NCI-H774 (cell line): Measurements from ENCODE around the gene SPIN2B.
A peak's percentile ranks its signal among the peaks of the same experiment; 100 is the strongest.
"Not testable (repeated sequence)": the region's sequence is repeated elsewhere in the genome, so short reads cannot be mapped to it uniquely, and the experiment has no call there.

ENCODE experiments used
- DNase-seq: peaks from one replicate; lab custom pipeline; 2025; lab: John Stamatoyannopoulos, UW

Gene SPIN2B

GRCh38 chrX:57121162-57121755 lies at the start of gene SPIN2B:
Gene SPIN2B (minus strand): TSS chrX:57121548.
- DNase-seq, result peak; percentile 63

DNA sequence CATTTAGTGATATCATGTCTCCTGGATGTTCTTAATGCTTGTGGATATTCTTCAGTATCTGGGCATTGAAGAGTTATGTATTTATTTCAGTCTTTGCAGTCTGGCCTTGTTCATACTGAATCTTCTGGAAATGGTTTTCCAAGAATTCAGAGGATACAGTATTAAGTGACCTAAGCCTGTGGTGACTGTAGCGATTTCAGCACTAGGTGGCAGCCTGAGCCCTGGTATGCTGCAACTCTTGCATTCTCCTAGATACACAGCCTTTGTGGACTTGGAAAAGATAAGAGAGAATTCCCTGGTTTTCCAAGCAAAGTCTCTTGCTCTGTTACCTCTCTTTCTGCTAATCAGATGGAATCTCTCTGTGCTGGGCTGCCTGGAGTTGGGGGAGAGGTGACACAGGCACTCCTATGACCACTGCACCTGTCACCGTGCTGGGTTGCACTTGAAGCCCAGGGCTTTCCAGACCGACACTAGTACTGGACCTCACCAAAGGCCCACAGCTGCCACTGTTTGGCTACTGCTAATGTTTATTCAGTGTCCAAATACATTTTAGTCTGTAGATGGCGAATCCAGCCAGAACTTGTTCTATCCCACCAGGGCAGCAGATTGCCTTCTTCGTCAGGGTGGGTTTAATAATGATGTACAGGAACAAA lies 35.2 kb upstream of the SPIN2B start:
- peak; percentile 8 for DNase-seq

GRCh38 chrX:57155171-57155570 lies 33.8 kb upstream of the SPIN2B start:
- DNase-seq, result no peak

GRCh38 chrX:57152222-57152621 lies 30.9 kb upstream of the SPIN2B start:
- not testable (repeated sequence) for DNase-seq

- no peak for DNase-seq
Observed at GRCh38 chrX:57138674-57139073, 17.3 kb upstream of the SPIN2B start.

- no peak for DNase-seq
Observed at GRCh38 chrX:57137501-57137900, 16.2 kb upstream of the SPIN2B start.

- not testable (repeated sequence) for DNase-seq
Observed at GRCh38 chrX:57137073-57137472, 15.7 kb upstream of the SPIN2B start, which contains the start of gene SPIN2A. Gene SPIN2A (minus strand): TSS chrX:57137397. CDS start chrX:57136597, 800 bp downstream.

DNA sequence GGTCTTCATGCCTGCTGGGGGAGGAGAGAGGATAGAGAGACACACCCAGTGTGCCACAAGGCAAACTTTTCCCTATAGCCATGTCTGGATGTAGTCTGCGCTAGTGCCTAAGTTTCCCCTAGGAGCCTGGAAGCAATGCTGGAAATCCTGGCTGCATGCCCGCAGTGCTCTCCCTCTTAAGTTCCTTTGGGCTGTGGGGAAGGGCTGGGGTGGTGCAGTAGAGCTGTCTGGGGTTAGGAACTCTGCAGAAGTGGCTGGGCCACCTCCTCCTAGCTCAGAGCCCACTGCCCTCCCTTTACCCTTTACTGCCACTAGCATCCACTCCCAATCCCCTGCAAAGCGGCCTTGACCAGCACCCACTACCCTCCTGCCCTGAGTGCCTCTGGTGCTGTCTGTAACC lies 15.2 kb upstream of the SPIN2B start:
- DNase-seq, result not testable (repeated sequence)

DNA sequence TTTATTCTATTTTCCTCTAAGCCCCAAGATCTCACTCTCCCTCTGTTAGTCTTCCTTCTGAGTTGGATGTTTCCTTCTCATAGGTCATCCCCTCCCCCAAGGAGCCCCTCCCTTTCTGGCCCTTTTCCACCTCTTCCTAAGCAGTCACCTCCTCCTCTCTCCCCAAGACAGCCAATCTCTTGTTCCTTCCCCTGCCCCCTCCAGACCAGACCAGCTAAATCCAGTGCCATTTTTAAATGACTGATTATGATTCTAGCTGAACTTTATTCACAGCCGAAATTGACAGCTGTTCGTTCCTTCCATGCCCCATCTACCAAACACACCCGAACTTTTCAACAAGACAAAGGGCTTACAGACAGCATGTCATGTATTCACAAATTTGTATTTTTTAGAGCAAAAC lies 13.9 kb upstream of the SPIN2B start:
- no peak for DNase-seq

GRCh38 chrX:57134702-57135101 lies 13.4 kb upstream of the SPIN2B start:
- DNase-seq, result no peak

- no peak for DNase-seq
Observed at GRCh38 chrX:57133706-57134105, 12.4 kb upstream of the SPIN2B start.

- not testable (repeated sequence) for DNase-seq
Observed at GRCh38 chrX:57133284-57133683, 11.9 kb upstream of the SPIN2B start.

- no peak for DNase-seq
Observed at GRCh38 chrX:57132046-57132445, 10.7 kb upstream of the SPIN2B start.

DNA sequence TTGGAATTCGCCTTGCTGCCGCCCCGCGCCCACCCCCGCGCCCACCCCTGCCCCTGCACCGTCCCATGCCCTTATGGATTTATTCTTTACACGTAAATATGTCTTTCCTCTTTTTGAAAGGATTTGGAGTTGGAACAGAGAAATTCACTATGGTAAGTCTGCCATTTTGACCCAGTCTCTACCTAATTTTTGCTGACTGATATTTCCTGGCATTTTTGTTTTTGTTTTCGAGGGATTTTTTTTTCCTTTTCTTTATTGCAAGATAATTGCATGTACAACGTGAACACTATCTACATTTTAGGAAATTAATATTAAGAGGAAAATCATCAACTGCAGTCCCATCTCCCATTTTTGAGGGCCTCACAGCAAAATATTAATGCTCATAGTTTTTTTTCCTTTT lies 468 bp upstream of the SPIN2B start:
- DNase-seq, result no peak

DNA sequence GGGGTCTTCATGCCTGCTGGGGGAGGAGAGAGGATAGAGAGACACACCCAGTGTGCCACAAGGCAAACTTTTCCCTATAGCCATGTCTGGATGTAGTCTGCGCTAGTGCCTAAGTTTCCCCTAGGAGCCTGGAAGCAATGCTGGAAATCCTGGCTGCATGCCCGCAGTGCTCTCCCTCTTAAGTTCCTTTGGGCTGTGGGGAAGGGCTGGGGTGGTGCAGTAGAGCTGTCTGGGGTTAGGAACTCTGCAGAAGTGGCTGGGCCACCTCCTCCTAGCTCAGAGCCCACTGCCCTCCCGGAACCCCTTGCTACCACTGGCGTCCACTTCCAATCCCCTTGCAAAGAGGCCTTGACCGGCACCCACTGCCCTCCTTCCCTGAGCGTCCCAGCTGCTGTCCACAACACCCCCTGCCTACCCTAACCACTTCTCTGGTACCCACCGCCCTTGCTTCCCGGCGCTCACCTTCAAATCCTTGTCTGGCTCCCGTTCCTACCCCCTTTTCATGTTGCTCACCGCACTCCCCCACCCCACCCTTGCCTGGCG lies 658 bp downstream of the SPIN2B start:
- not testable (repeated sequence) for DNase-seq

DNA sequence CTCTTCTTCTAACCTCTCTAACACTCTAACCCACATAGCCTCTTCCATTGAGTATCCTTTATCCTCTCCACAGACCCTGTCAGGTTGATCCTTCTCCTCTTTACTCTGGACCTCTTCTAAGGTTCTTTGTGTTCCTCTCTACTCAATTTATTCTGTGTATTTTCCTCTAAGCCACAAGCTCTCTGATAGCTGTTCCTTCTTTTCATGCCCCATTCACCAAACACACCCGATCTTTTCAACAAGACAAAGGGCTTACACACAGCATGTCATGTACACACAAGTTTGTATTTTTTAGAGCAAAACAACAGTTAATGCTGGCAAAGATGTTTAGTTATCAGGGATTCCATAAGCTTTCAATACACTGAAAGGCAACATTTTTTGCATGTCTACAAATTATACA lies 1.9 kb downstream of the SPIN2B start:
- no peak for DNase-seq

DNA sequence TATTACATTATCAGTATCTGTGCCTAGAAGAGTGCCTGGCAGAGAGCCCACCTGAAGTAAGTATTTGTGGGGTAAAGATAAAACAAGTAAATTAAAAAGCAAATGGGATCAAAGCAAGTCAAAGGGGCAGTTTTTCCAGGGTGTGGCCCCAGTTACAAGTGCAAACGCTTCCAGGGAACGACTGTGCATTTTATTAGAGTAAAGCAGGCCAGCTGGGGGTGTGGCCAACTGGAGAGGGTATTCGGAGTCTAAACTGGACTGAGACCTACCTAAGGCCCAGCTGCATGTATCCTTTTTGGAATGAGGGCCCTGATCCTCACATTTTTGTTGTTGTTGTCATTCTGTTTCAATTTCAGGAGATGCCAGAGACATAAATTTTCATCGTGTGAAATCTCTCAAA lies 3.8 kb downstream of the SPIN2B start:
- not testable (repeated sequence) for DNase-seq

GRCh38 chrX:57104921-57105398 lies 16.4 kb downstream of the SPIN2B start:
- DNase-seq, result no peak

DNA sequence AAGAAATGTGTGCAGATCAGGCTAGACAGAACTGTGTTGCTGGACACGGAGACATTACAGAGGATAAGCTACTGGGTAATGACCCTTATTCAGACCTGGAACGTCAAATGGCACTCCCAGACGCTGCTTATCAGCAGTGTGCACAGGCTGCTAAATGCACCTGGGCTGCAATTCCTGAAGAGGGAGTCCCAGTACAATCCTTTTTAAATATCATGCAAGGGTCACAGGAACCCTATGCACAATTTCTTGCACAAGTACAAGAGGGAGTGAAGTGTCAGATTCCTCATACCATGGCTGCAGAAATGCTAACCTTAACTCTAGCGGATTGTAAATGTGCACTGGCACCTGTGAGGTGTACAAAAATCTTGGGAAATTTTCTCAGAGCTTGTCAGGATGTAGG lies 16.9 kb downstream of the SPIN2B start:
- no peak for DNase-seq

DNA sequence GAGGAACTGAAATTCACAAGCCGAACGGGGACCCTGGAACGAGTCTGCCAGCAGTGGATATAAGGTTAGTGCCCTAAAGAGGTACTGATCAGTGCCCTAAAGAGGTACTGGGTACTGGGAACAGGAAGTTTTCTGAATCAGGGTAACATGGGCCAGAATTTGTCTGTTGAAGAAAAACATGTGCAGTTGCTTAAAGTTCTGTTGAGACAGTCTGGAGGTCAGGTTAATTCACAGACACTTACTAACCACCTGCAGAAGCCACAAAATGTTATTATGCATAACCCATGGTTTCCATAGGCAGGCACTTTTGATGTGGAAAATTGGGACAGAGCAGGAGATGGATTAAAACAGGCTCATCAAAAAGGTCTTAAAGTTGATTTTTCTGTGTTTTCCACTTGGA lies 17.9 kb downstream of the SPIN2B start:
- DNase-seq, result no peak

DNA sequence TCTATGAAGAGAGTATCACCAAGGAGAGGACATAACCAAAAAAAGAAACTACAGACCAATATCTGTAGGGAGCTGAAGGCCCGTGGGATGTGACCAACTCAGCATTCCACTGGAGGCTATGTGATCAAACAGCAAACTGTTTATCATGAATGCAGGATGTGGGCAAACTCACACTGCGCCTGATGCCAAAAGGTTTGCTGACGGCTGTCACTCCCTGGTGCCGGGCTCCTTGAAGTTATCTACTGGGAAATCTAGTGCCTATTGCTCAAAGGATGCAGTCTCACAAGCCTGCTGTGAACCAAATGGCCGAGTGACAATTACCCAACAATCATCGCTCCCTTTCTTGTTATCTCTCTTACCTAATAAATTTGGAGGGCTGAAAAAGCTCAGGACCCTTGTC lies 18.4 kb downstream of the SPIN2B start:
- DNase-seq, result not testable (repeated sequence)

GRCh38 chrX:57083143-57083542 lies 38.2 kb downstream of the SPIN2B start:
- no peak for DNase-seq

DNA sequence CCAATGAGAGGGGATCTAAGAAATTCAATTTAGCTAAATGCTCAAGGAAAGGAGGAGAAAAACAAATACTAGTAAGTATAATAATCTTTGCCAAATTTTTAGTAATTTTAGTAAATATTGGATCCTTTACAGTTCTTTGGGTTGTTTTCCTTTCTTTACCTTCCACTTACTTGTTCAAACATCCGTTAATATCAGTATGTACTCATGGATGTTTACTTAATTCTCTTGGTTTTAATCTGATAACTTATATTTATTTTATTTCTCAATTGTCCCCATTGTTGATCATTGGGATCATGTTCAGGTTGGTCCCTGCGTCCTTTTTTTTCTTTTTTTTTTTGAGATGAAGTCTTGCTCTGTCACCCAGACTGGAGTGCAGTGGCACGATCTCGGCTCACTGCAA lies 46.9 kb downstream of the SPIN2B start:
- no peak for DNase-seq
